GM12891 (cell line): ENCODE data around the gene DNAJB9.

Experiments
- DNase-seq: peaks from one replicate; pipeline ENCODE4 v3.0.0; 2011; ENCODE audit warnings: low spot score; ENCODE audit not compliant: insufficient read length
- FAIRE-seq: peaks from 2 replicates; lab custom pipeline; 2011; peaks lifted over from hg19 to GRCh38; lab: Jason Lieb, UNC
- PAX5 ChIP-seq: IDR thresholded peaks from 2 replicates; pipeline ENCODE4 v1.6.1; 2011; ENCODE audit warnings: low read length, moderate library complexity, mild to moderate bottlenecking; ENCODE audit not compliant: insufficient read depth, severe bottlenecking
- POLR2A ChIP-seq: IDR thresholded peaks from 2 replicates; pipeline ENCODE4 v1.6.1; 2011; ENCODE audit warnings: low read depth, low read length, control low read depth
- POLR2AphosphoS5 ChIP-seq: IDR thresholded peaks from 2 replicates; pipeline ENCODE4 v1.6.1; 2011; ENCODE audit warnings: low read depth, low read length, control low read depth
- POU2F2 ChIP-seq: IDR thresholded peaks from 2 replicates; pipeline ENCODE4 v1.6.1; 2011; ENCODE audit warnings: low read depth, mild to moderate bottlenecking, control low read depth, low read length, moderate library complexity
- SPI1 ChIP-seq: IDR thresholded peaks from 2 replicates; pipeline ENCODE4 v1.6.1; 2011; ENCODE audit warnings: low read depth, low read length, control low read depth
- TAF1 ChIP-seq: IDR thresholded peaks from 2 replicates; pipeline ENCODE4 v1.6.1; 2011; ENCODE audit warnings: low read depth, low read length, control low read depth

DNAJB9 gene

GRCh38 chr7:108603656-108604306 lies 34.1 kb downstream of the DNAJB9 start:
- FAIRE-seq (no peak), DNase-seq (no peak)
- TF ChIP-seq SPI1 (no peak), POLR2AphosphoS5 (no peak), TAF1 (no peak), PAX5 (no peak), POLR2A (no peak), POU2F2 (no peak)

- no peak for DNase-seq
- no peak for FAIRE-seq
- TF ChIP-seq SPI1 (no peak), POLR2A (no peak)
Measured at GRCh38 chr7:108604307-108605077, 34.8 kb downstream of the DNAJB9 start.

GRCh38 chr7:108605559-108606201 lies 36.0 kb downstream of the DNAJB9 start:
- DNase-seq (no peak), FAIRE-seq (no peak)
- TF ChIP-seq POLR2AphosphoS5 (no peak), SPI1 (no peak), POLR2A (no peak), PAX5 (no peak), POU2F2 (no peak)

- DNase-seq = no peak
- no peak for FAIRE-seq
- no peak for TF ChIP-seq POLR2A
- no peak for TF ChIP-seq POU2F2
- no peak for TF ChIP-seq POLR2AphosphoS5
- no peak for TF ChIP-seq SPI1
- TF ChIP-seq TAF1 = no peak
- TF ChIP-seq PAX5 = no peak
Measured at GRCh38 chr7:108609643-108610042, 40.0 kb downstream of the DNAJB9 start.

GRCh38 chr7:108611268-108611667 lies 41.6 kb downstream of the DNAJB9 start:
- DNase-seq = no peak
- FAIRE-seq = no peak
- TF ChIP-seq POU2F2 (no peak), SPI1 (no peak), PAX5 (no peak), POLR2A (no peak), POLR2AphosphoS5 (no peak), TAF1 (no peak)

GRCh38 chr7:108613147-108613948 lies 43.7 kb downstream of the DNAJB9 start:
- TF ChIP-seq POLR2A = no peak
- TF ChIP-seq POU2F2 = no peak
- no peak for TF ChIP-seq TAF1
- TF ChIP-seq POLR2AphosphoS5 = no peak
- TF ChIP-seq SPI1 = no peak
- no peak for TF ChIP-seq PAX5
- FAIRE-seq (no peak), DNase-seq (peak; percentile 5)

GRCh38 chr7:108613949-108614381 lies 44.3 kb downstream of the DNAJB9 start:
- DNase-seq = no peak
- TF ChIP-seq POLR2AphosphoS5 (no peak), SPI1 (no peak), PAX5 (no peak), TAF1 (no peak), POLR2A (no peak), POU2F2 (no peak)
- no peak for FAIRE-seq

- FAIRE-seq (no peak), DNase-seq (no peak)
- TF ChIP-seq POU2F2 = no peak
- TF ChIP-seq TAF1 = no peak
- no peak for TF ChIP-seq PAX5
- no peak for TF ChIP-seq SPI1
- TF ChIP-seq POLR2AphosphoS5 = no peak
- TF ChIP-seq POLR2A = no peak
Measured at GRCh38 chr7:108614896-108615295, 45.2 kb downstream of the DNAJB9 start.

- no peak for TF ChIP-seq SPI1
- no peak for TF ChIP-seq PAX5
- no peak for TF ChIP-seq POLR2A
- TF ChIP-seq POU2F2 = no peak
- TF ChIP-seq TAF1 = no peak
- no peak for TF ChIP-seq POLR2AphosphoS5
- FAIRE-seq = no peak
- no peak for DNase-seq
Measured at GRCh38 chr7:108618056-108618455, 48.4 kb downstream of the DNAJB9 start.
